ENCODE data around the gene SLC39A2.
A peak's percentile ranks its signal among the peaks of the same experiment; 100 is the strongest.

GRCh38 chr14:20989787-20990600, 9.1 kb upstream of the SLC39A2 start, which contains the start of gene METTL17:
- TF ChIP-seq CTCF (IDR thresholded peaks at IDR 0.05 in 4 of 5, conservative IDR thresholded peaks at IDR 0.05 in 1 of 5) (peak in 1 of 5 experiments; percentile 10), POLR2A (IDR thresholded peaks at IDR 0.05) (peak; percentile 10 to 57)
